DND-41 (cell line): Measurements from ENCODE around the gene UBAP1.

ENCODE experiments used
- ATAC-seq: fragments of 200-7000 bp; cut with Tn5 transposase; 3 replicates; pipeline ENCODE4 v1.9.1; 2021; ENCODE audit warnings: low read depth; ENCODE audit not compliant: insufficient read depth
- DNase-seq: peaks from one replicate; pipeline ENCODE4 v3.0.0-alpha.2; 2020
- H2AFZ ChIP-seq: 2 replicates; pipeline ENCODE4 v1.6.0; 2012; ENCODE audit warnings: low read depth, low read length
- H3K27ac ChIP-seq: 2 replicates; pipeline ENCODE4 v1.5.1; 2012; ENCODE audit warnings: low read length, inconsistent platforms
- H3K27me3 ChIP-seq: fragments of 200-600 bp; sonication (generic); 2 replicates; pipeline ENCODE4 v1.6.0; 2012; ENCODE audit warnings: low read length, mild to moderate bottlenecking, inconsistent platforms; ENCODE audit not compliant: insufficient read depth, poor library complexity
- H3K36me3 ChIP-seq: 2 replicates; pipeline ENCODE4 v1.5.1; 2012; ENCODE audit warnings: low read length, inconsistent platforms; ENCODE audit not compliant: insufficient read depth
- H3K4me1 ChIP-seq: 2 replicates; pipeline ENCODE4 v1.5.1; 2012; ENCODE audit warnings: mild to moderate bottlenecking, low read length; ENCODE audit not compliant: insufficient read depth
- H3K4me2 ChIP-seq: 2 replicates; pipeline ENCODE4 v1.6.0; 2012; ENCODE audit warnings: mild to moderate bottlenecking, moderate library complexity, low read length, inconsistent platforms; ENCODE audit not compliant: insufficient read depth
- H3K4me3 ChIP-seq, 2 experiments: fragments of 200-600 bp in 1 of 2; shearing (Covaris generic) in 1 of 2; 2 replicates each; pipeline ENCODE4 v1.5.1; 2012 to 2016; ENCODE audit warnings: inconsistent platforms in 2 of 2, low read length in 2 of 2, mild to moderate bottlenecking in 2 of 2, low read depth in 1 of 2, moderate library complexity in 1 of 2
- H3K79me2 ChIP-seq: 2 replicates; pipeline ENCODE4 v1.6.0; 2012; ENCODE audit warnings: low read length, inconsistent platforms; ENCODE audit not compliant: insufficient read depth
- H3K9ac ChIP-seq: 2 replicates; pipeline ENCODE4 v1.6.0; 2012; ENCODE audit warnings: low read depth, mild to moderate bottlenecking, inconsistent platforms, low read length, moderate library complexity
- H3K9me3 ChIP-seq: 2 replicates; pipeline ENCODE4 v1.5.1; 2012; ENCODE audit warnings: low read length, moderate library complexity, mild to moderate bottlenecking, inconsistent platforms; ENCODE audit not compliant: insufficient read depth, severe bottlenecking
- H4K20me1 ChIP-seq: 2 replicates; pipeline ENCODE4 v1.6.0; 2012; ENCODE audit warnings: low read length; ENCODE audit not compliant: insufficient read depth
- EZH2 ChIP-seq: IDR thresholded peaks from 3 replicates; pipeline ENCODE4 v1.6.1; 2012; ENCODE audit warnings: borderline replicate concordance, low read depth, mild to moderate bottlenecking, moderate library complexity, low read length, inconsistent platforms; ENCODE audit not compliant: severe bottlenecking
- TF ChIP-seq, protein P1 (sequence below): IDR thresholded peaks from 2 replicates; pipeline ENCODE4 v1.5.1; 2012; ENCODE audit warnings: borderline replicate concordance, low read length, moderate library complexity, mild to moderate bottlenecking; ENCODE audit not compliant: poor library complexity, severe bottlenecking; ENCODE audit errors: extremely low read depth

UBAP1 gene

DNA sequence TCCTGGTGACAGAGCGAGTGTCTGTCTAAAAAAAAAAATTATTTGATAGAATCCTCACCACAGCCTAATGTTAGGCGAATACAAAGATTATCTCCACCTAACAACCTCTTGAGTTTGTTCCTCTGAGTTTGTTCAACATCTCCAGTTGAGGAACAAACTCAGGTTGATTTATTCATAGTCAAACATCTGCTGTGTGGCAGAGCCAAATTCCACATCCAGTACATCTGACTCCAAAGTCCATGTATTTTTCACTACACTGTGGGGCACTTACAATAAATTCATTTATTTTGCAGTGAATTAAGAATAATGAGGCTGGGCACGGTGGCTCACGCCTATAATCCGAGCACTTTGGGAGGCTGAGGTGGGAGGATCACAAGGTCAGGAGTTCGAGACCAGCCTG, 97.0 kb downstream of the UBAP1 start:
- Histone ChIP-seq H3K79me2 (no peaks in the 10 kb centered on the region), H3K36me3 (peaks cover 31% of the 10 kb centered on the region), H2AFZ (no peak overlapping the region), H3K4me3 (no peak overlapping the region), H3K27me3 (no peaks in the 10 kb centered on the region), H3K9ac (no peak overlapping the region), H3K4me1 (no peaks in the 10 kb centered on the region), H3K4me2 (no peak overlapping the region), H3K27ac (no peak overlapping the region), H4K20me1 (no peaks in the 10 kb centered on the region), H3K9me3 (no peaks in the 10 kb centered on the region)
- TF ChIP-seq, protein P1, sequence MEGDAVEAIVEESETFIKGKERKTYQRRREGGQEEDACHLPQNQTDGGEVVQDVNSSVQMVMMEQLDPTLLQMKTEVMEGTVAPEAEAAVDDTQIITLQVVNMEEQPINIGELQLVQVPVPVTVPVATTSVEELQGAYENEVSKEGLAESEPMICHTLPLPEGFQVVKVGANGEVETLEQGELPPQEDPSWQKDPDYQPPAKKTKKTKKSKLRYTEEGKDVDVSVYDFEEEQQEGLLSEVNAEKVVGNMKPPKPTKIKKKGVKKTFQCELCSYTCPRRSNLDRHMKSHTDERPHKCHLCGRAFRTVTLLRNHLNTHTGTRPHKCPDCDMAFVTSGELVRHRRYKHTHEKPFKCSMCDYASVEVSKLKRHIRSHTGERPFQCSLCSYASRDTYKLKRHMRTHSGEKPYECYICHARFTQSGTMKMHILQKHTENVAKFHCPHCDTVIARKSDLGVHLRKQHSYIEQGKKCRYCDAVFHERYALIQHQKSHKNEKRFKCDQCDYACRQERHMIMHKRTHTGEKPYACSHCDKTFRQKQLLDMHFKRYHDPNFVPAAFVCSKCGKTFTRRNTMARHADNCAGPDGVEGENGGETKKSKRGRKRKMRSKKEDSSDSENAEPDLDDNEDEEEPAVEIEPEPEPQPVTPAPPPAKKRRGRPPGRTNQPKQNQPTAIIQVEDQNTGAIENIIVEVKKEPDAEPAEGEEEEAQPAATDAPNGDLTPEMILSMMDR: no peak
- TF ChIP-seq EZH2: no peak
- DNase-seq (no peak), ATAC-seq (no peak)

DNA sequence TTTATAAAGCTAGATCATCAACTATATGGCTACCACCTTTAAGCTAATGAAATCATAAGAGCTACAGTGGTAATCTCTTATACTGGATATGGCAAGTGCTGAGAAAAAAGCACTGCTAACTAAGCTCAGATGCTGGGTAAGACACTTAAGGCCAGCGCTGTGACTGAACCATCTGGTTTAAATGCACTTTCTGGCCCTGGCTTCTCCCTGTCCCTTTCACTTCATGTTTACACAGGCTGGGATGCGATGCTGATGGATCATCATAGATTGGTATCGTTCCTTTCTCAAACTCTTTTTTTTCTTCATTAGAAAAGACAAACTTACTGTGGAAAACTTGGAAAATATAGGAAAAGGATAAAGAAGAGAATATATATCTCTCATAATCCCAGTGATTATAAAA, 97.9 kb downstream of the UBAP1 start:
- Histone ChIP-seq H3K27ac (no peak overlapping the region), H3K36me3 (peaks cover 26% of the 10 kb centered on the region), H2AFZ (no peak overlapping the region), H3K4me3 (no peak overlapping the region), H3K4me1 (no peaks in the 10 kb centered on the region), H3K27me3 (no peaks in the 10 kb centered on the region), H3K9ac (no peak overlapping the region), H3K79me2 (no peaks in the 10 kb centered on the region), H3K9me3 (no peaks in the 10 kb centered on the region), H3K4me2 (no peak overlapping the region), H4K20me1 (no peaks in the 10 kb centered on the region)
- DNase-seq (no peak), ATAC-seq (no peak)
- no peak for TF ChIP-seq EZH2
- TF ChIP-seq, protein P1: no peak

DNA sequence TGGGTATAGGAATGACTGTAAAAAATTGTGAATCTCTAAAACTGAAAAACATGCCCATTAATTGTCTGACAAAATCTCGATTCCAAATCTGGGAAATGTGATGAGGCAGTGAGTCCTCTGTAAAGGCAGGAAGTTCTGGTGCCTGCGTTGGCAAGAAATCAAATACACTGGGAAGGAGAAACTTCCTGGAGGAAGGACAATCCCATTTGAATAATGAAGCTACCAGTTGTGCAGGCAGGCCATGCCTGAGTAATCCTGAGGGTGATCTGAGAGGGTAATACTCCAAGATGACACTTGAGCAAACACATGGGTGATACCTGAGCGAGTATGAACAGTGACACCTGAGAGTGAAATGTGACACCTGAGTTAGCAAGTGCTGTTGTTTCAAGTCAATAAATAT, 100.6 kb downstream of the UBAP1 start:
- Histone ChIP-seq H3K27ac (no peak overlapping the region), H3K4me3 (no peak overlapping the region), H3K9me3 (no peaks in the 10 kb centered on the region), H3K36me3 (peaks cover 32% of the 10 kb centered on the region), H4K20me1 (no peaks in the 10 kb centered on the region), H2AFZ (no peak overlapping the region), H3K9ac (no peak overlapping the region), H3K79me2 (no peaks in the 10 kb centered on the region), H3K4me2 (no peak overlapping the region), H3K4me1 (no peaks in the 10 kb centered on the region), H3K27me3 (no peaks in the 10 kb centered on the region)
- TF ChIP-seq, protein P1: no peak
- TF ChIP-seq EZH2: no peak
- ATAC-seq (no peak), DNase-seq (no peak)

DNA sequence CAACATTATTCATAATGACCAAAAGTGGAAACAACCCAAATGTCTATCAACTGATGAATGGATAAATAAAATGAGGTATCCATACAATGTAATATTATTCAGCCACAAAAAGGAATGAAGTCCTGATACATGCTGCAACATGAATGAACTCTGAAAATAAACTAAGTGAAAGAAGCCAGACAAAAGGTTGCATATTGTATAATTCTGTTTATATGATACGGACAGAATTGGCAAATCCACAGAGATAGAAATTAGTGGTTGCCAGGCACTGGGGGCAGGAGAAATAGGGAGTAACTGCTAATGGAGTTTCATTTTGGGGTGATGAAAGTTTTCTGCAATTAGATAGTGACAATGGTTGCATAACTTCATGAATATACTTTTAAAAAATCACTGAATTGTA, 103.3 kb downstream of the UBAP1 start:
- H2AFZ ChIP-seq: no peak overlapping the region
- no peak overlapping the region for H3K4me2 ChIP-seq
- no peaks in the 10 kb centered on the region for H3K4me1 ChIP-seq
- TF ChIP-seq, protein P1: no peak
- TF ChIP-seq EZH2: no peak
- H4K20me1 ChIP-seq: no peaks in the 10 kb centered on the region
- no peaks in the 10 kb centered on the region for H3K27me3 ChIP-seq
- DNase-seq (no peak), ATAC-seq (no peak)
- H3K79me2 ChIP-seq: no peaks in the 10 kb centered on the region
- no peak overlapping the region for H3K27ac ChIP-seq
- peaks cover 40% of the 10 kb centered on the region for H3K36me3 ChIP-seq
- no peaks in the 10 kb centered on the region for H3K9me3 ChIP-seq
- H3K4me3 ChIP-seq: no peak overlapping the region
- H3K9ac ChIP-seq: no peak overlapping the region
